ENCODE measurements around the gene MAP2K5. TPM values are rescaled to one million over a fixed set of nuclear protein-coding genes. Genes with fewer than 3 reads are reported as not detected.

Gene MAP2K5
- total and polyA plus RNA-seq, 4 donors: 3.8 to 6.4 (median 5.6) TPM

- Histone ChIP-seq H3K36me3 (ENCODE audit: control insufficient read depth in 4 of 4, insufficient read depth in 3 of 4, low read depth in 1 of 4, low read length in 3 of 4) (peaks cover 0 to 2% (median 0%) of the 10 kb centered on the region in 4 donors), H3K27ac (ENCODE audit: low read depth in 1 of 2, low read length in 2 of 2) (no peak overlapping the region), H3K4me1 (ENCODE audit: control insufficient read depth in 4 of 4, insufficient read depth in 4 of 4, low read length in 3 of 4) (peaks cover 0 to 12% (median 4%) of the 10 kb centered on the region in 4 donors), H3K4me3 (ENCODE audit: low read depth in 1 of 3, low read length in 3 of 3) (no peak overlapping the region), H3K9ac (ENCODE audit: low read depth in 1 of 2, low read length in 2 of 2) (no peak overlapping the region), H3K27me3 (ENCODE audit: control insufficient read depth in 4 of 4, insufficient read depth in 4 of 4, low read length in 3 of 4) (no peaks in the 10 kb centered on the region), H3K9me3 (ENCODE audit: control insufficient read depth in 4 of 4, low read length in 3 of 4) (no peaks in the 10 kb centered on the region)
- TF ChIP-seq HNF4G (IDR thresholded peaks at IDR 0.05) (no peak), TAF1 (conservative IDR thresholded peaks at IDR 0.05) (no peak), JUND (IDR thresholded peaks at IDR 0.05) (no peak), HNF4A (conservative IDR thresholded peaks at IDR 0.05) (no peak), GABPA (IDR thresholded peaks at IDR 0.05 in 1 of 2, conservative IDR thresholded peaks at IDR 0.05 in 1 of 2) (no peak), SP1 (IDR thresholded peaks at IDR 0.05) (no peak), EGR1 (IDR thresholded peaks at IDR 0.05; ENCODE audit: low read depth in 2 of 2) (no peak), RAD21 (IDR thresholded peaks at IDR 0.05) (no peak), NR2F2 (IDR thresholded peaks at IDR 0.05) (no peak)
- TF ChIP-seq, protein P1, sequence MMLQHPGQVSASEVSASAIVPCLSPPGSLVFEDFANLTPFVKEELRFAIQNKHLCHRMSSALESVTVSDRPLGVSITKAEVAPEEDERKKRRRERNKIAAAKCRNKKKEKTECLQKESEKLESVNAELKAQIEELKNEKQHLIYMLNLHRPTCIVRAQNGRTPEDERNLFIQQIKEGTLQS (IDR thresholded peaks at IDR 0.05): no peak
- TF ChIP-seq, protein P2, sequence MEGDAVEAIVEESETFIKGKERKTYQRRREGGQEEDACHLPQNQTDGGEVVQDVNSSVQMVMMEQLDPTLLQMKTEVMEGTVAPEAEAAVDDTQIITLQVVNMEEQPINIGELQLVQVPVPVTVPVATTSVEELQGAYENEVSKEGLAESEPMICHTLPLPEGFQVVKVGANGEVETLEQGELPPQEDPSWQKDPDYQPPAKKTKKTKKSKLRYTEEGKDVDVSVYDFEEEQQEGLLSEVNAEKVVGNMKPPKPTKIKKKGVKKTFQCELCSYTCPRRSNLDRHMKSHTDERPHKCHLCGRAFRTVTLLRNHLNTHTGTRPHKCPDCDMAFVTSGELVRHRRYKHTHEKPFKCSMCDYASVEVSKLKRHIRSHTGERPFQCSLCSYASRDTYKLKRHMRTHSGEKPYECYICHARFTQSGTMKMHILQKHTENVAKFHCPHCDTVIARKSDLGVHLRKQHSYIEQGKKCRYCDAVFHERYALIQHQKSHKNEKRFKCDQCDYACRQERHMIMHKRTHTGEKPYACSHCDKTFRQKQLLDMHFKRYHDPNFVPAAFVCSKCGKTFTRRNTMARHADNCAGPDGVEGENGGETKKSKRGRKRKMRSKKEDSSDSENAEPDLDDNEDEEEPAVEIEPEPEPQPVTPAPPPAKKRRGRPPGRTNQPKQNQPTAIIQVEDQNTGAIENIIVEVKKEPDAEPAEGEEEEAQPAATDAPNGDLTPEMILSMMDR (IDR thresholded peaks at IDR 0.05; ENCODE audit: low read depth, low read length, missing input control): no peak
- TF ChIP-seq, protein P3, sequence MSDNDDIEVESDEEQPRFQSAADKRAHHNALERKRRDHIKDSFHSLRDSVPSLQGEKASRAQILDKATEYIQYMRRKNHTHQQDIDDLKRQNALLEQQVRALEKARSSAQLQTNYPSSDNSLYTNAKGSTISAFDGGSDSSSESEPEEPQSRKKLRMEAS (IDR thresholded peaks at IDR 0.05): no peak
- TF ChIP-seq, protein P4, sequence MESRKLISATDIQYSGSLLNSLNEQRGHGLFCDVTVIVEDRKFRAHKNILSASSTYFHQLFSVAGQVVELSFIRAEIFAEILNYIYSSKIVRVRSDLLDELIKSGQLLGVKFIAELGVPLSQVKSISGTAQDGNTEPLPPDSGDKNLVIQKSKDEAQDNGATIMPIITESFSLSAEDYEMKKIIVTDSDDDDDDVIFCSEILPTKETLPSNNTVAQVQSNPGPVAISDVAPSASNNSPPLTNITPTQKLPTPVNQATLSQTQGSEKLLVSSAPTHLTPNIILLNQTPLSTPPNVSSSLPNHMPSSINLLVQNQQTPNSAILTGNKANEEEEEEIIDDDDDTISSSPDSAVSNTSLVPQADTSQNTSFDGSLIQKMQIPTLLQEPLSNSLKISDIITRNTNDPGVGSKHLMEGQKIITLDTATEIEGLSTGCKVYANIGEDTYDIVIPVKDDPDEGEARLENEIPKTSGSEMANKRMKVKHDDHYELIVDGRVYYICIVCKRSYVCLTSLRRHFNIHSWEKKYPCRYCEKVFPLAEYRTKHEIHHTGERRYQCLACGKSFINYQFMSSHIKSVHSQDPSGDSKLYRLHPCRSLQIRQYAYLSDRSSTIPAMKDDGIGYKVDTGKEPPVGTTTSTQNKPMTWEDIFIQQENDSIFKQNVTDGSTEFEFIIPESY (IDR thresholded peaks at IDR 0.05): no peak
- 63% methylated on average over 4 of the region's 4 CpGs for WGBS
- no peak for DNase-seq (ENCODE audit: low spot score)
Observed at GRCh38 chr15:67761343-67761742, 218.8 kb downstream of the MAP2K5 start.

DNA sequence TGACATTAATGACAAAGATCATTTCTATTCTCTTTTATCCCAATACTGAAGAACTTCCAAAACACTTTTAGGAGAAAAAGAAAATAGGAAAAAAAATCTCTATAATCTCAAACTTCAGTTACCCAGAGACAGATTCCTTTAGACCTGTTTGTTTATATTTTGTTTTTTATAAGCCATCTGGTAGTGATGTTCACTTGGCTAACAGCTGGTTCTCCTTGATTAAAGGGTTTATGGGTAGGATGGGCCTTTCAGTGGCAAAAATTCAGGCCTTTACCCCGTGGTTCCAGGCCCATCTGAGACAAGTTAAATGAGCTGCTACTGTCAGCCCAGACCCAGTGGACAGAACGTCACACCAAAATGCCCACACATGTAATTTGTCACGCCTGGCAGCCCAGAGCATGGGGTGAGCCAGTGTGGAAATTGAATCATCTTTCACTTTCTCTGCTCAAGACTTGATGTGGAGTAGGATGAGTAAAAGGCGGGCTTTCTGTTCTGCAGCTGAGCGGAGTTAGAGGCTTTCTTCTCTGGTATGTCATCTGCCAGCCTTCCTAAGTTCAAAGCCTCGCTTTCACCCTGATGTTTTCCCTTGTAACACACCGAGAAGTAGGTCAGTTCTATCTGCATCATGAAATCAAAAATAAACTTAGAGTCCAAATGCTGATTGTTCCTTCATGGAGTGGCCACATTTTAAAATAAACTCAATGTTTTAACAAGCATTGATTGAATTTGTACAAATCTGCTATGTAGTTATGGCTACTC, 220.3 kb downstream of the MAP2K5 start:
- H3K4me1 ChIP-seq (ENCODE audit: control insufficient read depth in 4 of 4, insufficient read depth in 4 of 4, low read length in 3 of 4): peaks cover 0 to 12% (median 4%) of the 10 kb centered on the region in 4 donors
- H3K27me3 ChIP-seq (ENCODE audit: control insufficient read depth in 4 of 4, insufficient read depth in 4 of 4, low read length in 3 of 4): no peaks in the 10 kb centered on the region
- peak; percentile 11 for TF ChIP-seq FOXA2 (IDR thresholded peaks at IDR 0.05)
- TF ChIP-seq, protein P2 (IDR thresholded peaks at IDR 0.05; ENCODE audit: low read depth, low read length, missing input control): no peak
- TF ChIP-seq TAF1 (conservative IDR thresholded peaks at IDR 0.05): no peak
- TF ChIP-seq, protein P1 (IDR thresholded peaks at IDR 0.05): no peak
- no peak for TF ChIP-seq NR2F2 (IDR thresholded peaks at IDR 0.05)
- no peak for TF ChIP-seq RAD21 (IDR thresholded peaks at IDR 0.05)
- no peak for TF ChIP-seq GABPA (IDR thresholded peaks at IDR 0.05 in 1 of 2, conservative IDR thresholded peaks at IDR 0.05 in 1 of 2)
- TF ChIP-seq SP1 (IDR thresholded peaks at IDR 0.05): no peak
- TF ChIP-seq JUND (IDR thresholded peaks at IDR 0.05): no peak
- TF ChIP-seq, protein P3 (IDR thresholded peaks at IDR 0.05): no peak
- TF ChIP-seq, protein P4 (IDR thresholded peaks at IDR 0.05): no peak
- no peak for TF ChIP-seq HNF4G (IDR thresholded peaks at IDR 0.05)
- peak; percentile 54 for TF ChIP-seq YY1 (IDR thresholded peaks at IDR 0.05)
- peak in 1 of 2 donors; percentile 48 for TF ChIP-seq RXRA (IDR thresholded peaks at IDR 0.05)
- TF ChIP-seq FOXA1 (IDR thresholded peaks at IDR 0.05): no peak

More for the DNA sequence above, 220.3 kb downstream of the MAP2K5 start:
- Histone ChIP-seq H3K36me3 (ENCODE audit: control insufficient read depth in 4 of 4, insufficient read depth in 3 of 4, low read depth in 1 of 4, low read length in 3 of 4) (peaks cover 0 to 2% (median 0%) of the 10 kb centered on the region in 4 donors), H3K27ac (ENCODE audit: low read depth in 1 of 2, low read length in 2 of 2) (peak overlapping the region; percentile 59 to 69), H3K9ac (ENCODE audit: low read depth in 1 of 2, low read length in 2 of 2) (no peak overlapping the region), H3K4me3 (ENCODE audit: low read depth in 1 of 3, low read length in 3 of 3) (peak overlapping the region in 1 of 3 donors; percentile 6), H3K9me3 (ENCODE audit: control insufficient read depth in 4 of 4, low read length in 3 of 4) (no peaks in the 10 kb centered on the region)
- WGBS: 64% methylated on average over 7 of the region's 7 CpGs
- DNase-seq (ENCODE audit: low spot score): no peak

Data from liver (tissue), 9 donors.